SK-N-SH treated with all-trans-retinoic acid at 6 μM for 48 hours (cell line): ENCODE results near the gene STRC.
"Not testable (repeated sequence)": the region's sequence is repeated elsewhere in the genome, so short reads cannot be mapped to it uniquely, and the experiment has no call there.

Experiments
- CREB5 ChIP-seq: fragments of 250-450 bp; sonication (Bioruptor Pico); IDR thresholded peaks from 2 replicates; pipeline ENCODE4 v1.5.1; 2020; ENCODE audit warnings: low read depth, mild to moderate bottlenecking, moderate library complexity
- ESRRG ChIP-seq: fragments of 250-450 bp; sonication (Bioruptor Pico); IDR thresholded peaks from 2 replicates; pipeline ENCODE4 v1.6.1; 2021; ENCODE audit warnings: mild to moderate bottlenecking
- GLIS3 ChIP-seq: fragments of 250-450 bp; sonication (Bioruptor Pico); IDR thresholded peaks from 2 replicates; pipeline ENCODE4 v1.5.0; 2020; ENCODE audit warnings: mild to moderate bottlenecking, moderate library complexity
- ISL1 ChIP-seq: fragments of 250-450 bp; sonication (Bioruptor Pico); IDR thresholded peaks from 2 replicates; pipeline ENCODE4 v2.1.2; 2022; ENCODE audit warnings: mild to moderate bottlenecking, moderate library complexity
- PATZ1 ChIP-seq: fragments of 250-450 bp; sonication (Bioruptor Pico); IDR thresholded peaks from 2 replicates; pipeline ENCODE4 v1.8.0; 2020; ENCODE audit warnings: mild to moderate bottlenecking, moderate library complexity, borderline replicate concordance
- POU6F1 ChIP-seq: fragments of 250-450 bp; sonication (Bioruptor Pico); IDR thresholded peaks from 2 replicates; pipeline ENCODE4 v1.8.0; 2021; ENCODE audit warnings: low read depth, mild to moderate bottlenecking, moderate library complexity, borderline replicate concordance
- PPARA ChIP-seq: fragments of 250-450 bp; sonication (Bioruptor Pico); IDR thresholded peaks from 2 replicates; pipeline ENCODE4 v1.5.0; 2020; ENCODE audit warnings: mild to moderate bottlenecking, borderline replicate concordance
- SNAI2 ChIP-seq: fragments of 250-450 bp; sonication (Bioruptor Pico); IDR thresholded peaks from 2 replicates; pipeline ENCODE4 v1.5.0; 2020; ENCODE audit warnings: mild to moderate bottlenecking, moderate library complexity
- ZC3H10 ChIP-seq: fragments of 250-450 bp; sonication (Bioruptor Pico); IDR thresholded peaks from 2 replicates; pipeline ENCODE4 v1.5.1; 2021; ENCODE audit warnings: mild to moderate bottlenecking, moderate library complexity
- ZFP3 ChIP-seq: fragments of 250-450 bp; sonication (Bioruptor Pico); IDR thresholded peaks from 2 replicates; pipeline ENCODE4 v1.5.0; 2020; ENCODE audit warnings: mild to moderate bottlenecking, moderate library complexity
- ZNF565 ChIP-seq: fragments of 450-650 bp; formaldehyde crosslinking; conservative IDR thresholded peaks from 2 replicates; pipeline ENCODE4 v1.5.0; 2020; ENCODE audit warnings: low read depth, mild to moderate bottlenecking, moderate library complexity
- ZNF8 ChIP-seq: fragments of 450-650 bp; formaldehyde crosslinking; IDR thresholded peaks from 2 replicates; pipeline ENCODE4 v1.5.0; 2020; ENCODE audit warnings: mild to moderate bottlenecking, moderate library complexity

GRCh38 chr15:43562753-43563152, 55.8 kb downstream of the STRC start:
- not testable (repeated sequence) for TF ChIP-seq CREB5; ZFP3 (CRISPR knock-in tag); PATZ1 (CRISPR knock-in tag); PPARA (CRISPR knock-in tag); ZNF565; ESRRG (CRISPR knock-in tag); POU6F1 (CRISPR knock-in tag); GLIS3; ZC3H10; ISL1 (CRISPR knock-in tag); SNAI2 (CRISPR knock-in tag); ZNF8 (CRISPR knock-in tag)
